Mononuclear cell (primary cell): ENCODE data around the gene UBE2Q2. TPM values are rescaled to one million over a fixed set of nuclear protein-coding genes. Genes with fewer than 3 reads are reported as not detected.
A peak's percentile ranks its signal among the peaks of the same experiment; 100 is the strongest.
"Not testable (repeated sequence)": the region's sequence is repeated elsewhere in the genome, so short reads cannot be mapped to it uniquely, and the experiment has no call there.

Experiments
- H3K27me3 ChIP-seq: 2 replicates; pipeline ENCODE4 v1.6.0; 2011; ENCODE audit warnings: low read length, control low read depth; ENCODE audit not compliant: insufficient read depth
- H3K4me1 ChIP-seq: 2 replicates; pipeline ENCODE4 v1.5.1; 2011; ENCODE audit warnings: mild to moderate bottlenecking, low read length, control low read depth; ENCODE audit not compliant: insufficient read depth
- H3K4me3 ChIP-seq: 2 replicates; pipeline ENCODE4 v1.5.1; 2011; ENCODE audit warnings: mild to moderate bottlenecking, low read length, moderate library complexity
- H3K9me3 ChIP-seq: 2 replicates; pipeline ENCODE4 v1.5.1; 2011; ENCODE audit warnings: low read depth, mild to moderate bottlenecking, control low read depth, low read length
- total RNA-seq: library from RNA; depleted of rRNA; stranded (reverse); fragments of >200 nt; gene quantifications from one replicate; pipeline ENCODE4 v1.2.3, GENCODE V29; 2012

Gene UBE2Q2
- total RNA-seq, 1 donor = 46.5 TPM

DNA sequence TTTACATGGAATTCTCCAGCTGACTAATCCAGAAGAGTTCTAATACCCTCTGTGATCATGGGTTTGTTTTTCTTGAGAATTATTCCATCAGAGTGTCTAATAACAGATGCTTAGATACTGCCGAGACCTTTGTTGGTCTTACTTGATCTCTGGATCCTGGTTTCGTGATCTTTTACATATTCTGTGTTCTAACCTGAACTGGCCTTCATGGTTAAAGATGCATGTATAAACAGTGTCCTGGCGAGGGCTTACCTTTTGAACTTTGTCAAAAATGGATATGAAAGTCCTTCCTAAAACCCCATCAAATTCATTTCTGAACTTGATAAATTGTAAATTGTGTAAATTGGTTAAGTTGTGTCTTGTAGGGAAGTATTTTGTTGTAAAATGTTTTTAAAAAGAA, 24.8 kb downstream of the UBE2Q2 start:
- no peaks in the 10 kb centered on the region for H3K27me3 ChIP-seq
- H3K4me3 ChIP-seq = no peak overlapping the region
- H3K4me1 ChIP-seq = peaks cover 13% of the 10 kb centered on the region
- no peaks in the 10 kb centered on the region for H3K9me3 ChIP-seq

DNA sequence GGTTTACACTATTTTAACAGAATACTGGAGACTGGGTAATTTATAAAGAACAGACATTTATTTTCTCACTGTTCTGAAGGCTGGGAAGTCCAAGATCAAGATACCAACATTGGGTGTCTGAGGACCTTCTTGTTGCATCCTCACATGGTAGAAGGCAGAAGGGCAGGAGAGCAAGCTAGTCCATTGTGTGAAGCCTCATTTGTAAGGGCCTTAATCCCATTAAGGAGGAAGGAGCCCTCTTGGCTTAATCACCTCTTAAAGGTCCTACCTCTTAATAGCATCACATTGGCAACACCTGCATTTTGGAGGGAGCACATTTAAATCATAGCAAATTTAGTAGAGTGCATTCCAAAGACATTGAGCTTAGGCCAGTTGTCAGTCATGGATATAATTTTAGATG, 26.2 kb downstream of the UBE2Q2 start:
- H3K4me1 ChIP-seq = peaks cover 13% of the 10 kb centered on the region
- H3K4me3 ChIP-seq = no peak overlapping the region
- H3K9me3 ChIP-seq = no peaks in the 10 kb centered on the region
- H3K27me3 ChIP-seq = no peaks in the 10 kb centered on the region

DNA sequence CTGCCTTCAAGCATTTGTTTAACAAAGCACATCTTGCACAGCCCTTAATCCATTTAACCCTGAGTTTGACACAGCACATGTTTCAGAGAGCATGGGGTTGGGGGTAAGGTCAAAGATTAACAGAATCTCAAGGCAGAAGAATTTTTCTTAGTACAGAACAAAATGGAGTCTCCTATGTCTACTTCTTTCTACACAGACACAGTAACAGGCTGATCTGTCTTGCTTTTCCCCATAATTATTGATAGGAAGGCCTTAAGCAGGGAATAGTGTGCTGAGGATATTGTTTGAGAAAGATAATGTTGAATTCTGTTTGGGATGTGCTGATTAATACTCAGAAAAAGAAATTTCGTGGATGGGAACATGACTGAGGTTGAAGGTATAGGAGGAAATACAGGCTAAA, 28.3 kb downstream of the UBE2Q2 start:
- peaks cover 13% of the 10 kb centered on the region for H3K4me1 ChIP-seq
- H3K27me3 ChIP-seq, H3K4me3 ChIP-seq, H3K9me3 ChIP-seq: not testable (repeated sequence)

DNA sequence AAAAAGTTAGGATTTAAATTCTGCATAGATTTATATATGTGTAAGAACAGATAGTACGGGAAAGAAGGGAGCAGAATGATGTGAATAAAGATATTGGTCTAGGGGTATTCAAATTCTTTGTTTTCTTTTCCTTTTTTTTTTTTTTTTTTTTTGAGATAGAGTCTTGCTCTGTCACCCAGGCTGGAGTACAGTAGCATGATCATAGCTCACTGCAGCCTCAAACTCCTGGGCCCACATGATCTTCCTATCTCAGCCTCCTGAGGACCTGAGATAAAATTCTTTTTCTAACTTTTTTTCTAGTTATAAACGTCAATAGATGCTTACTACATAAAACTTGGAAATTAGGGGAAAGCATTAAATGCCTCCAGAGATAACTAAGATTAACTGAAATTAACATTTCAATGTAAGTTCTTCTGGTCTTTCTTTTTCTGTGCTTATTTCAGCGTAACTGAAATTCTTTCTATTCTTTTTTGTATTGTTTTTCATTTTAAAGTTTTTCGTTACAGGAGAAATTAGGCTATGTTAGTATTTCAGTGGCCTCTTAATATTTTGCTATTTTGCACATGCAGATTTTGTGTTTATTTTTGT, 29.2 kb downstream of the UBE2Q2 start:
- no peaks in the 10 kb centered on the region for H3K9me3 ChIP-seq
- peaks cover 5% of the 10 kb centered on the region for H3K4me1 ChIP-seq
- no peaks in the 10 kb centered on the region for H3K27me3 ChIP-seq
- H3K4me3 ChIP-seq = no peak overlapping the region

DNA sequence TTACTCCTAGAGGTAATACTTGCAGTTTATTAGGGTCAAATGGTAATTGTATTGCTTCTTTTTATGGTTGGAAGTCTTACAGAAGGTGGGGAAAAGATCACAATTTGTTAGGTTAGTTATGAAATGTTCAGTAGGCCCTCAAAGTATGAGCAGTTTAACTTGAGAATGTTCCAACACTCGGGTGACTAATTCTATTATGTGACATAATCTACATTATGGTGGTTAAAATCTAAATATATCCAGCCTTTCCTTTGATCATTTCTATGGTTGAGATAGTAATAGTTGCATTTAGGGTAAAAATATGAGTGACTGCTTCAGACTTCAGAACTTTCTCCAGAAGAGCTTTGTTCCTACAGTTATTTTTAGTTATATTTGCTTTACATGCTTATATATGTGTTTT, 40.8 kb downstream of the UBE2Q2 start:
- H3K4me3 ChIP-seq = no peak overlapping the region
- H3K9me3 ChIP-seq = no peaks in the 10 kb centered on the region
- no peaks in the 10 kb centered on the region for H3K4me1 ChIP-seq
- H3K27me3 ChIP-seq = no peaks in the 10 kb centered on the region

DNA sequence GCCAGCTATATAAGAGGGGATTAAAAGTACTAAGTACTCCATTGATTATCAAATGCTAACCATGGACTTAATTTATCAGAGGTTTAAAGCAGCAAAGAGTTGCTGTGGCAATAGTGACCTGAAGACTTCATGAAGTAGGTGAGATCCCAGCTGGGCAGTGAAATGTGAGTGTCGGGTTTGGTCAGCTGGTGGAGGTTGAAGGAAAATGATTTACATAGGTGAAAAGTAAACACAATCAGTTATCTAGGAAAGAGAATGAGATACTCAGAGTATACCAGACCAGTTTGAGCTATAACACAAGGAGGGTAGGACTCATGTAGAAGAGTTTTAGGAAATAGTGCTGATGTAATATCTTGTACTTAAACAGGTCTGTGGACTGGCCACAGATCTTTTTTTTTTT, 43.9 kb downstream of the UBE2Q2 start:
- Histone ChIP-seq H3K4me3 (no peak overlapping the region), H3K9me3 (no peaks in the 10 kb centered on the region), H3K27me3 (no peaks in the 10 kb centered on the region), H3K4me1 (peaks cover 7% of the 10 kb centered on the region)

DNA sequence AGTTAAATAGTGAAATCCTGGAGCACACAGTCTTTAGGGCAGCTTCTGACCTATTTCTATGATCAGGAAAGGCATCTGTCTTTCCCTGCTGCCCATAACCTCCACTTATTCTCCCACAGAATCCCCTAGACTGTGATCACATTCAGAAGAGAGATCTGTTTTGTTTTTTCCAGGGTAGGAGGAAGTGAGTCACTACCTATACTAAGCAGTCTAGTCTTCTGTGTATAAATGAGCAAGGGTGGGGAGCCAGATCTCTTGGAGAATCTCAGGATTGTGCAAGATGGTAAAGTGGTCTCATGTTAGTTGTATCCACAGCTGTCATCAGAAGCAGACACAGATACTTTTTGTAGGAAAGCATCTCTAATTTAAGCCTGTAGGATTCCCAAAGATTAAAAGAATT, 48.6 kb downstream of the UBE2Q2 start:
- Histone ChIP-seq H3K27me3 (no peaks in the 10 kb centered on the region), H3K4me3 (no peak overlapping the region), H3K9me3 (no peaks in the 10 kb centered on the region), H3K4me1 (peaks cover 7% of the 10 kb centered on the region)

DNA sequence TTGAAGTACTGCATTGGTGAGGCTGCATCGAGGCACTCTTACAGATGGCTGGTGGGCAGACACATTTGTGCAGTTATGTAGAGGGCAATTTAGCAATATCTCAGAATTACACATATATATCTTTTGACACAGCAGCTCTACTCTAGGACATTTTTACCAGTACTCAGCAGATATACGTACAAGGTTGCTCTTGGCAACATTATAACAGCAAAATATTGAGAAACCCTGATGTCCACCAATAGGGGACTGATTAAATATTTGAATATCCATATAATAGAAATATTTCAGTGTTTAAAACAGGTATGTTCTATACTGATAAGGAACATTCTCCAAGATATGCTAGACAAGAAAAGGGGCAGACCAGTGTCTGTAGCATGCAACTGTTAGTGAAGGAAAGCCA, 52.5 kb downstream of the UBE2Q2 start:
- no peak overlapping the region for H3K4me3 ChIP-seq
- H3K9me3 ChIP-seq = no peaks in the 10 kb centered on the region
- no peaks in the 10 kb centered on the region for H3K27me3 ChIP-seq
- H3K4me1 ChIP-seq = peaks cover 7% of the 10 kb centered on the region

DNA sequence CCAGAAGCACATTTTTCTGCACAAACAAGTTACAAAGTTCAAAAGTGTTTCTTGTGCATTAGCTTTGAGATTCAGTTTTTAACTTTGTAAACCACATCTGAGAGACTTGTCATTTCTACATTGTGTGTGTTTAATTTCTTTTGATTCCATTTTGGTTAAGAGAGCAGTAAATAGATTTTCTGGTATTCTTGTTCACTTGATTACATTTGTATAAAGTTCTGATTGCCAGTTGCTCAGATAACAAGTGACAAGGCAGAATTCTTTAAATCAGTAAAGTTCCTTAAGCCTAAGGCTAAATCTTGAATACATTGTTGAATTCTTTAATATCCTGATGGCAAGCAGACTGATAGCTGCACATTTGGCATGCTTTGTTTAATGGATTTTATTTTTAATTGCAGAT, 57.3 kb downstream of the UBE2Q2 start:
- Histone ChIP-seq H3K4me1 (peaks cover 12% of the 10 kb centered on the region), H3K27me3 (no peaks in the 10 kb centered on the region), H3K4me3 (no peak overlapping the region), H3K9me3 (no peaks in the 10 kb centered on the region)

DNA sequence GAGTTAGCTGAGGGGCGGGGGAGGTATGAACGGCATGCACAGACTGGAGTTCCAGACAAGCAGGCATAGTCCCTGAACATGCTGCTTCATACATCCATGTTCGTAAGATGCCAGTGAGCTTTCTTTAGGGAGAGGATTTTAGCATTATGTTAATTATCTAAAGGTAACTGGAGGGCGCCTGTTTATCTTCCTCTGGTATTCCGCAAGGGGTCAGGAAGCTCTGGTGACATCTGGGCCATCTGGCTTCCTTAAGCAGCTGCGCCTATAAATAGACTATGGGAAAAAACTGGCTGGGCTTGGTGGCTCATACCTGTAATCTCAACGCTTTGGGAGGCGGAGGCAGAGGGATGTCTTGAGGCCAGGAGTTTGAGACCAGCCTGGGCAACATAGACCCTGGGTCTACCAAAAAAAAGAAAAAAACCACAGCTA, 58.9 kb downstream of the UBE2Q2 start:
- Histone ChIP-seq H3K4me1 (peaks cover 12% of the 10 kb centered on the region), H3K4me3 (no peak overlapping the region), H3K9me3 (no peaks in the 10 kb centered on the region), H3K27me3 (no peaks in the 10 kb centered on the region)

DNA sequence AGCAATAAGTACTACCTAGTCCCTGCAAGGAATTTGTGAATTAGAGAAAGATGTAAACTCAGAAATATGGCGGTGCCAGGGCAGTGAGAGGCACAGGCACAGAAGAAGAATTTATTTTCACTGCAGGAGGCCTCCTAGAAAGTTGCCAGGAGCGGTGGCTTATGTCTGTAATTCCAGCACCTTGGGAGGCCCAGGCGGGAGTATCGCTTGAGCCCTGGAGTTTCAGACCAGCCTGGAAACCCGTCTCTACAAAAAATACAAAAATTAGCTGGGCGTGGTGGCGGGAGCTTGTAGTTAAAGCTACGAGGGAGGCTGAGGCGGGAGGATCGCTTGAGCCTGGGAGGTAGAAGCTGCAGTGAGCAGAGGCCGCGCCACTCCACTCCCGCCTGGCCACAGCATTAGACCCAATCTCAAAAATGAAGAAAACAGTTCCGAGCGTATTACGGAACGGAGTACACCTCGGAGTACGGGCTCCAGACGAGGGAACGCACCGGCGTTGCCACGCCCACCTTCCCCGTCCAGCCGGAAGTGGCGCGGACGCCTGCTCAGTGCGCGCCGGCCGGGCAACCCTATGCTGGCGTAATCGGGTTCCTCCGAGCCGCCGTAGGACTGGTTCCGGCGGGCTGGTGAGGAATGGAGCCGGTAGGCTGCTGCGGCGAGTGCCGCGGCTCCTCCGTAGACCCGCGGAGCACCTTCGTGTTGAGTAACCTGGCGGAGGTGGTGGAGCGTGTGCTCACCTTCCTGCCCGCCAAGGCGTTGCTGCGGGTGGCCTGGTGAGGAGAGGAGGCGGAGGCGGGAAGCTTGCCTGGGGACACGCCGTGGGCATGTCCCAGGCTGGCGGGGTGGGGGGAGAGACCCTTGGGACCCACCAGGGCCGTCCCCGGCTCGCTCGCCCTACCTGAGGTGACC, 60.3 kb downstream of the UBE2Q2 start, which contains the start of gene FBXO22:
Gene FBXO22 (plus strand): TSS at position 548 of the 909 bp plus-strand sequence. CDS start 86 bp downstream, at position 634.
- no peaks in the 10 kb centered on the region for H3K27me3 ChIP-seq
- H3K4me3 ChIP-seq = peak within 1 kb of the TSS; percentile 92
- peaks cover 12% of the 10 kb centered on the region for H3K4me1 ChIP-seq
- H3K9me3 ChIP-seq = no peaks in the 10 kb centered on the region

DNA sequence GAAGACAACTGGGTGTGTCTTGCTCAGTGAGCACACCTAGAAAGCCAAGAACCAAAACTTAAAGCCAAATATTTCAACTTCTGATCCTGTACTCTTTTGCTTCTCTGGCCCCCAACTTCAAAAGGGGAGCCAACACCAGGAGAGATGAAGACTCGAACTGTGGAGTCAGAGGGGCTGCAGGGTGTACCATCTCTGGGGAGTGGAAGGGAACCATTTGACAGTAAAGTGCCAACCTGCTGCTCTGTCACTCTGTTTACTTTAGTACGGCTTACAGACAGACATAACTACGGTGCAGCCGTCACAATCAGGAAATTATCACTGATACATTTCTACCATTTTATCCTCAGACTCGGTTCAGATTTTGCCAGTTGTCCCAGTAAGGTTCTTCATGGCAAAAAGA, 62.0 kb downstream of the UBE2Q2 start:
- H3K4me1 ChIP-seq = peaks cover 12% of the 10 kb centered on the region
- no peaks in the 10 kb centered on the region for H3K27me3 ChIP-seq
- no peaks in the 10 kb centered on the region for H3K9me3 ChIP-seq
- H3K4me3 ChIP-seq = no peak overlapping the region

DNA sequence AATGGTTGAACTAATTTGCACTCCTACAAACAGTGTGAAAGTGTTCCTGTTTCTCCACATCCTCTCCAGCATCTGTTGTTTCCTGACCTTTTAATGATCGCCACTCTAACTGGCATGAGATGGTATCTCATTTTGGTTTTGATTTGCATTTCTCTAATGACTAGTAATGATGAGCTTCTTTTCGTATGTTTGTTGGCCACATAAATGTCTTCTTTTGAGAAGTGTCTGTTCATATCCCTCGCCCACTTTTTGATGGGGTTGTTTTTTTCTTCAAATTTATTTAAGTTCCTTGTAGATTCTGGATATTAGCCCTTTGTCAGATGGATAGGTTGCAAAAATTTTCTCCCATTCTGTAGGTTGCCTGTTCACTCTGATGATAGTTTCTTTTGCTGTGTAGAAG, 67.1 kb downstream of the UBE2Q2 start:
- H3K4me3 ChIP-seq, H3K4me1 ChIP-seq, H3K9me3 ChIP-seq, H3K27me3 ChIP-seq: not testable (repeated sequence)

DNA sequence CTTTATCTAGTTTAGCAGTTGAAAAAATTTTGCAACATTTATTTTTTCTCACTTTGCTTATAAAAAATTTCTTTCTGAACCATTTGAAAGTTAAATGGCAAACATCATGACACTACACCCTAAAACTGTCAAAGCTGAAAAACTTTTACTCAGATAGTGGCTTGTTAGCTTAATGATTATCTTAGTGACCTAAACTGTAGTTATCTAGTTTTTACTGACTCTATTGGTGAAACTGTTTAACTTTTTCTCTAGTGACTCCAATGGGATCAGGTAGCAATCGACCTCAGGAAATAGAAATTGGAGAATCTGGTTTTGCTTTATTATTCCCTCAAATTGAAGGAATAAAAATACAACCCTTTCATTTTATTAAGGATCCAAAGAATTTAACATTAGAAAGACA, 73.7 kb downstream of the UBE2Q2 start:
- Histone ChIP-seq H3K27me3 (no peaks in the 10 kb centered on the region), H3K4me3 (no peak overlapping the region), H3K4me1 (no peaks in the 10 kb centered on the region), H3K9me3 (no peaks in the 10 kb centered on the region)

DNA sequence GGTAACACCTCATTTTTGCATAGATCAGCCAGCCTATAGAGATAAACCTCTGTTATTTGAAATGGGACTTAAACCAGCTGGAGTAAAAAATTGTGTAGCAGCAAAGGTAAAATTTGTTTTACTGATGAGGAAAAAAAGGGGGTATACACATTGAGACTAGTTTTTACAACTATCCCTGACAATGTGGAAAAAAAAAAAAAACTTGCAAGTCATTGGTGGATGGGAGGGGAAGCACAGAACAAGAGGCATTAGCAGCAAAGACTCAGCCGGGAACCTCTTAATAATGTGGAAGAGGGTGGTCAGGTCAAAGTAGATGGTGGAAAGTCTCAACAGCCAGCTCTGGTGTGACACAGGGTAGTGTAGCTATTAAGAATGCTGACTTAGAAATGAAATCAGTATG, 74.9 kb downstream of the UBE2Q2 start:
- Histone ChIP-seq H3K9me3 (no peaks in the 10 kb centered on the region), H3K4me3 (no peak overlapping the region), H3K27me3 (no peaks in the 10 kb centered on the region), H3K4me1 (no peaks in the 10 kb centered on the region)

DNA sequence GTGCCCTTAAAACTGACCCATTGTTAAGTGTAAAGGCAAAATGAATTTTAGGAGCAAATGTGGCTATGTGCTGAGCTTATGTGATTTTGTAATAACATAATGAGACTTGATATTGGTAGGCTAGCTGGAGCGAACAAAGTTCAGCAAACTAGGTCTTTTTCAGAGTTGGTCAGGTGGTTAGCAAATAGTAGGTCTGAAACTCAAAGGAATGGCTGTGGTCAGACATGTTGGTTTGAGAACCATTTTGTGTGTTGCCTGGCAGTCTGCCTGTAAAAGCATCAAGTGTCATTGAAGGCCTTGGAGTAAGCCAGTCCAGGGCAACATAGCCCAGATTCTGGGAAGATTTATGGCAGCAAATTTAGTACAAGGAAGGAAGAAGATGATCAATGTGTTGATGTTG, 76.8 kb downstream of the UBE2Q2 start:
- Histone ChIP-seq H3K4me1 (peaks cover 8% of the 10 kb centered on the region), H3K27me3 (no peaks in the 10 kb centered on the region), H3K9me3 (no peaks in the 10 kb centered on the region), H3K4me3 (no peak overlapping the region)
